Caco-2 (cell line): ENCODE data around the gene PSMD8. TPM values are rescaled to one million over a fixed set of nuclear protein-coding genes. Genes with fewer than 3 reads are reported as not detected.

Experiments
- BruUV-seq: library from RNA; stranded (reverse); fragments of 400-500 nt; replicated peaks from 2 replicates; lab custom pipeline; 2021; lab: Mats Ljungman, UMichigan
- CTCF ChIA-PET: fragments of 300-600 bp; sonication (Branson Sonifier 250); formaldehyde crosslinking; loops from one replicate; lab custom pipeline; 2022; ENCODE audit warnings: antibody characterized with exemption; lab: Charles Lee
- POLR2A ChIA-PET: fragments of 300-600 bp; sonication (Branson Sonifier 250); formaldehyde crosslinking; loops from one replicate; lab custom pipeline; 2022; ENCODE audit warnings: antibody characterized with exemption; lab: Charles Lee
- DNase-seq, 2 experiments: peaks; one replicate each; pipeline versions ENCODE4 v3.0.0 to v3.0.0-alpha.2; 2020 to 2022
- H3K27me3 ChIP-seq: replicated peaks from 2 replicates; pipeline ENCODE4 v1.6.0; 2011; ENCODE audit warnings: low read length; ENCODE audit not compliant: control insufficient read depth, insufficient read depth
- H3K36me3 ChIP-seq: 2 replicates; pipeline ENCODE4 v1.5.1; 2011; ENCODE audit warnings: low read length; ENCODE audit not compliant: control insufficient read depth, insufficient read depth
- H3K4me1 ChIP-seq: fragments of 250-450 bp; sonication (Bioruptor Pico); 2 replicates; pipeline ENCODE4 v1.5.1; 2020; ENCODE audit warnings: mild to moderate bottlenecking
- H3K4me3 ChIP-seq: 2 replicates; pipeline ENCODE4 v1.5.1; 2011; ENCODE audit warnings: low read depth, mild to moderate bottlenecking, control low read depth, low read length
- H3K9me3 ChIP-seq: fragments of 250-450 bp; sonication (Bioruptor Pico); 2 replicates; pipeline ENCODE4 v1.5.1; 2020; ENCODE audit warnings: mild to moderate bottlenecking, moderate library complexity
- H3K27ac Mint-ChIP-seq: one replicate; pipeline ENCODE4 v1.8.0; 2022; ENCODE audit warnings: mixed read lengths; ENCODE audit not compliant: unreplicated experiment
- H3K27me3 Mint-ChIP-seq: one replicate; pipeline ENCODE4 v1.8.0; 2022; ENCODE audit warnings: mixed read lengths; ENCODE audit not compliant: insufficient read depth, unreplicated experiment
- H3K36me3 Mint-ChIP-seq: one replicate; pipeline ENCODE4 v1.8.0; 2022; ENCODE audit warnings: mild to moderate bottlenecking, mixed read lengths; ENCODE audit not compliant: insufficient read depth, unreplicated experiment
- H3K4me1 Mint-ChIP-seq: one replicate; pipeline ENCODE4 v1.8.0; 2022; ENCODE audit warnings: low read depth, mixed read lengths; ENCODE audit not compliant: unreplicated experiment
- H3K4me3 Mint-ChIP-seq: one replicate; pipeline ENCODE4 v1.8.0; 2022; ENCODE audit warnings: mild to moderate bottlenecking, moderate library complexity, mixed read lengths; ENCODE audit not compliant: unreplicated experiment
- H3K9me3 Mint-ChIP-seq: one replicate; pipeline ENCODE4 v1.8.0; 2022; ENCODE audit warnings: mixed read lengths; ENCODE audit not compliant: unreplicated experiment
- intact Hi-C: fragments of 100-400 bp; cut with micrococcal nuclease; formaldehyde crosslinking; loops from one replicate; pipeline ENCODE4 v1.10.0; 2022; ENCODE audit not compliant: unreplicated experiment
- total RNA-seq: library from RNA; stranded (reverse); gene quantifications from 2 replicates; pipeline ENCODE4 v1.2.3, GENCODE V29; 2022
- TF ChIP-seq, protein P1 (sequence below), 2 experiments: fragments of 200-600 bp in 1 of 2; IDR thresholded peaks; 1 replicate in 1 of 2; 2 replicates in 1 of 2; pipeline versions ENCODE4 v1.5.1 to v1.8.0; 2011 to 2022; ENCODE audit warnings: antibody characterized with exemption in 1 of 2, control low read depth in 1 of 2, inconsistent platforms in 1 of 2, low read depth in 1 of 2, low read length in 1 of 2, mild to moderate bottlenecking in 1 of 2, moderate library complexity in 1 of 2; ENCODE audit not compliant: insufficient read depth in 1 of 2, severe bottlenecking in 1 of 2, unreplicated experiment in 1 of 2

PSMD8 gene
- total RNA-seq, 1 experiment from 2014 or later = 264 TPM

DNA sequence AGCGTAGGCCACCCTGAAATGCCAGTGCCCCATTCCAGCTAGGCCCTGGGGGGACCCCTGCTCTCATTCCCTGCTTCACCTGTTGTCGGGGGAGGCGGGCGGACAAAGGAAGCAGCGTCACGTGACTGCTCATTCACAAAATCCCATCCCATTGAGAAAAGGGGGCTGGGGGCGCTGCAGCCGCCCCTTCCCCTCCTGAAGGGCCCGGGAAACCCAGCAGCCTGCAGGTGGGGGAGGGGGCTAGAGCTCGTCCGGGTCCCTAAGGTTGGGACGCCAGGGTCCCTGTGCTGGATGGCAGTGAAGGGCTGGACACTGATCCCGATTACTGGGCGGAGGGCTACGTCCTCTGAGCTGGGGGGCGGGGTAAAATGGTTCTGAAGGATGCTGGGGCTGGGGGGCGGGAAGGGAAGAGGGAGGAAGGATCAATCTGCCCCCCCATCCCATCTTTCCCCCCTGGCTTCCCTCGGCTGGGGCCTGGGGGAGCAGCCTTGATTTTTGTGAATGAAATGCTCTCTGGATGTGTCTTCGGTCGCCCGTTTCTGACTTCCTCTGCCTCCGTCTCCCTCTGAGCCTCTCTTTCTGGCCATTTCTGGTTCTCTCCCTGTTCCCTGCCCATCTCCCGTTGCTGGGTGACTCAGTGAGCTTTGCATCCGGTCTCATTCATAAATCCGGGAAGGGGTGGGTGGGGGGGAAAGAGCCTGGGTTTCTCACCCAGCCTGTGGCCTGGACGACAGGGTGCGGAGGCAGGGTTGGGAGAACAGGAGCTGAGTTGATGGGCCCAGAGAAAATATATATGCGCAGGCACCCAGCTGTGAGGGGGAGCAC is 14.9 kb downstream of the PSMD8 start:
- Mint-ChIP-seq H3K4me3 (peak overlapping the region; percentile 52), H3K27ac (no peak overlapping the region), H3K36me3 (peaks cover 28% of the 10 kb centered on the region), H3K9me3 (no peaks in the 10 kb centered on the region), H3K4me1 (peaks cover 23% of the 10 kb centered on the region), H3K27me3 (no peaks in the 10 kb centered on the region)
- H3K9me3 ChIP-seq = no peaks in the 10 kb centered on the region
- intact Hi-C loops = no loop called here
- H3K27me3 ChIP-seq = no peaks in the 10 kb centered on the region
- POLR2A ChIA-PET = interaction anchor here (0.5 to 1.4 kb wide), 3 partner anchors 13 to 78 kb away, joined by 3 to 8 read pairs (median 4); partner anchors contain the start of gene PSMD8
- H3K4me3 ChIP-seq = peak overlapping the region; percentile 60
- no TSS peak for BruUV-seq
- CTCF ChIA-PET = interaction anchor here (1.1 to 2.2 kb wide), 2 partner anchors 13 to 14 kb away, joined by 7 to 39 read pairs; partner anchors contain the start of gene FAM98C
- H3K36me3 ChIP-seq = peaks cover 4% of the 10 kb centered on the region; the same call in 1 of the 2 replicates
- TF ChIP-seq, protein P1, sequence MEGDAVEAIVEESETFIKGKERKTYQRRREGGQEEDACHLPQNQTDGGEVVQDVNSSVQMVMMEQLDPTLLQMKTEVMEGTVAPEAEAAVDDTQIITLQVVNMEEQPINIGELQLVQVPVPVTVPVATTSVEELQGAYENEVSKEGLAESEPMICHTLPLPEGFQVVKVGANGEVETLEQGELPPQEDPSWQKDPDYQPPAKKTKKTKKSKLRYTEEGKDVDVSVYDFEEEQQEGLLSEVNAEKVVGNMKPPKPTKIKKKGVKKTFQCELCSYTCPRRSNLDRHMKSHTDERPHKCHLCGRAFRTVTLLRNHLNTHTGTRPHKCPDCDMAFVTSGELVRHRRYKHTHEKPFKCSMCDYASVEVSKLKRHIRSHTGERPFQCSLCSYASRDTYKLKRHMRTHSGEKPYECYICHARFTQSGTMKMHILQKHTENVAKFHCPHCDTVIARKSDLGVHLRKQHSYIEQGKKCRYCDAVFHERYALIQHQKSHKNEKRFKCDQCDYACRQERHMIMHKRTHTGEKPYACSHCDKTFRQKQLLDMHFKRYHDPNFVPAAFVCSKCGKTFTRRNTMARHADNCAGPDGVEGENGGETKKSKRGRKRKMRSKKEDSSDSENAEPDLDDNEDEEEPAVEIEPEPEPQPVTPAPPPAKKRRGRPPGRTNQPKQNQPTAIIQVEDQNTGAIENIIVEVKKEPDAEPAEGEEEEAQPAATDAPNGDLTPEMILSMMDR (IDR thresholded peaks at IDR 0.05; ENCODE audit: insufficient read depth in 1 of 2, low read depth in 1 of 2, low read length in 1 of 2, severe bottlenecking in 1 of 2, unreplicated experiment in 1 of 2) = no peak
- H3K4me1 ChIP-seq = peaks cover 29% of the 10 kb centered on the region
- DNase-seq = no peak

DNA sequence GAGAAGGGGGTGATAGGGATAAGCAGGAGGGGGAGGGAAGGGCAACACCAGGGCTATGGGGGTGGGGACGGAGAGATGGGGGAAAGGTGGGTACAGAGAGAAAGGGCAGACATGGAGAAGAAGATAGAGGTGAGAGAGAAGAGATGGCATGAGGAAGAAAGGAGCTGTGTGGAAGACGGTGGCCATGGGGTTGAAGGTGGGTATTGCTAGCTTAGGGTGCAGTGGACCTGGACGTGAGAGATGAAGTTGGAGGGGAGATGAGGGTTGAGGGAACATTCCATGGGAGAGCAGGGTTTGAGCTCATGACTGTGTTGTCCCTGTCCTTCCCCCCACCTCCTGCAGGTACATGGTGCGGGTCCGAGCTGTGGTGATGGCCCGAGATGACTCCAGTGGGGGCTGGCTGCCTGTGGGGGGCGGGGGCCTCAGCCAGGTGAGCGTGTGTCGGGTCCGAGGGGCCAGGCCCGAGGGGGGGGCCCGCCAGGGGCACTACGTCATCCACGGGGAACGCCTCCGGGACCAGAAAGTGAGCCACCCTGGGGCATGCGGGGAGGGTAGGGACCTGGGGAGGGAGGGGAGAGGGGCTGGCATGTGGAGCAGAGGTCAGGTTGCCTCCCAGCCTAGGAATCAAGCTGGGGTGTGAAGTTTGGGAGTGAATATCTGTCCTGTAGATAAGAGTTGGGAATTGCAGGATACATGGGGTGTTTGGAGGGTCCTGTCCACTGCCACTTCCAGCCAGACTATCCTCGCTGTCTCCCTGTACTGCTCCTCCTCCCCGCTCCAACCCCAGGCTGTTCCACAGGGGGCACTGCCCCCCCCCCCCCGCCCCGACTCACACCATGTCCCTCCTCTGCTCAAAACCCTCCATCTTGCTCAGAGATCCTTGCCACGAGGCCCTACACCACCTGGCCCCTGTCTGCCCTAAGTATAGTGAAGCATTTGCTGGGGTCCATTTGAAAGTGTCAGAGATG is 15.9 kb downstream of the PSMD8 start:
- peak in 1 of 2 experiments; percentile 28 for DNase-seq
- H3K4me1 Mint-ChIP-seq = peaks cover 23% of the 10 kb centered on the region

More for the DNA sequence above, 15.9 kb downstream of the PSMD8 start:
- H3K4me3 ChIP-seq = no peak overlapping the region
- ChIA-PET POLR2A (interaction anchor here (0.5 to 1.4 kb wide), 4 partner anchors 14 to 459 kb away, joined by 3 to 8 read pairs (median 4); partner anchors contain the start of gene PSMD8), CTCF (interaction anchor here (0.6 to 1.1 kb wide), 2 partner anchors 13 to 30 kb away, joined by 4 to 7 read pairs; partner anchors contain the start of gene FAM98C)
- Mint-ChIP-seq H3K4me3 (no peak overlapping the region), H3K36me3 (peaks cover 18% of the 10 kb centered on the region), H3K27ac (no peak overlapping the region), H3K9me3 (no peaks in the 10 kb centered on the region), H3K27me3 (no peaks in the 10 kb centered on the region)
- intact Hi-C loops = no loop called here
- H3K36me3 ChIP-seq = no peaks in the 10 kb centered on the region
- H3K9me3 ChIP-seq = no peaks in the 10 kb centered on the region
- peaks cover 29% of the 10 kb centered on the region for H3K4me1 ChIP-seq
- H3K27me3 ChIP-seq = no peaks in the 10 kb centered on the region
- no TSS peak for BruUV-seq
- TF ChIP-seq, protein P1 (IDR thresholded peaks at IDR 0.05; ENCODE audit: insufficient read depth in 1 of 2, low read depth in 1 of 2, low read length in 1 of 2, severe bottlenecking in 1 of 2, unreplicated experiment in 1 of 2) = no peak
